ENCODE results near the gene INPP5K.

INPP5K gene

DNA sequence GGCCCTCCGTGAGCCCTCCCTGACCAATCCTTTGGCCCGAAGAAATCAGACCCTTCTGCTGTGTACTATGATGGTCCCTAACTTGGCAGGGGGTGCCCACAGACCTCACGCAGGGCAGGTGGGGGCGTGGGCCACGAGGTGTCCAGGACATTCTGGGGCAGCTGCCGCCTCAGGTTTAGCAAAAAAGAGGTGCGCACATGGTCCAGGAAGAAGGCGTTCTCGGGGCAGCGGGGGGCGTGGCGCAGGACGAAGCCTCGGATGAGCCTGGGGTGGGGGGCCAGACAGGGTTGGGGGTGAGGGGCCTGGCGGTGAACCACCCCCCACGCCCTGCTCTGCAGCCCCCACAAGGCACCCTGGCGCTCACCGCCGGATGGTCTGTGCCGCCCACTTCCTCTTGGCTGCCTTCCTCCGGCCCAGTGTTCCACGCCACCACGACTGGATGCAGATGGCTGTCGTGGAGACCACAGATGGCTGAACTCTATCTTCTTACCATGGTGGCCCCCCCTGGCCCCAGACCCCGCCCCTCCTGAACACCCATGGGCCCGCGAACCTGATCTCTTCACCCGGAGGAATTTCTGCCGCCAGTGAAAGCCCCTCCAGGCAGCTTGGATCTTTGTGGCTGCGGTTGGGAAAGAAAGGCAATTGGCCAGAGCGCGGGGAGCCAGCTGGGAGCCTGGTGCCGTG, 46.2 kb downstream of the INPP5K start:
- no peak for TF ChIP-seq MYC (IDR thresholded peaks at IDR 0.05; ENCODE audit: low read depth, low read length)

DNA sequence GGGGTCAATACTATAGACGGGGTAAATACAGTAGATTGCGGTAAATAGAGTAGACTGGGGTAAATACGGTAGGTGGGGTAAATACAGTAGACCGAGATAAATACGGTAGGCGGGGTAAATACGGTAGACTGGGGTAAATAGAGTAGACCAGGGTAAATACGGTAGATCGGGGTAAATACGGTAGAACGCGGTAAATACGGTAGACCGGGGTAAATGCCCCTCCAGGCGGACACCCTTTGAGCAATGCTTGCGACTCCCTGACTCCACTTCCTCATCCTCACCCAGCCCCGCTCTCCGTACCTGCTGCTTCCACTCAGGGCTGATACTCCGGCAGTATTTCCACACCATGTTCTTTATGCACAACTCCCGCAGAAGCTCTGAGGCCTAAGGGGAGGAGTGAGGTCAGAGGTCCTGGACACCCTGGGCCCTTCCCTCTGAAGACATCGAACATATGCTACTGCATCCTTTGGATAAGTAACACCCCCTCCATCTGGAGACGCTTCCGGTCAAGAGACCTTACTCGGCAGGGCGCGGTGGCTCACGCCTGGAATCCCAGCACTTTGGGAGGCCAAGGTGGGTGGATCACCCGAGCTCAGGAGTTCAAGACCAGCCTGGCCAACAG, 47.1 kb downstream of the INPP5K start:
- DNase-seq (ENCODE audit: low read depth) = peak; percentile 77
- no peak overlapping the region for H3K4me3 ChIP-seq (ENCODE audit: low read depth, low read length)
- TF ChIP-seq, protein P1, sequence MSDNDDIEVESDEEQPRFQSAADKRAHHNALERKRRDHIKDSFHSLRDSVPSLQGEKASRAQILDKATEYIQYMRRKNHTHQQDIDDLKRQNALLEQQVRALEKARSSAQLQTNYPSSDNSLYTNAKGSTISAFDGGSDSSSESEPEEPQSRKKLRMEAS (IDR thresholded peaks at IDR 0.05; ENCODE audit: low read depth, low read length) = no peak
- no peak for TF ChIP-seq POLR2A (IDR thresholded peaks at IDR 0.05; ENCODE audit: extremely low read depth, insufficient read length)
- no peak for TF ChIP-seq MYC (IDR thresholded peaks at IDR 0.05; ENCODE audit: low read depth, low read length)
- TF ChIP-seq, protein P2, sequence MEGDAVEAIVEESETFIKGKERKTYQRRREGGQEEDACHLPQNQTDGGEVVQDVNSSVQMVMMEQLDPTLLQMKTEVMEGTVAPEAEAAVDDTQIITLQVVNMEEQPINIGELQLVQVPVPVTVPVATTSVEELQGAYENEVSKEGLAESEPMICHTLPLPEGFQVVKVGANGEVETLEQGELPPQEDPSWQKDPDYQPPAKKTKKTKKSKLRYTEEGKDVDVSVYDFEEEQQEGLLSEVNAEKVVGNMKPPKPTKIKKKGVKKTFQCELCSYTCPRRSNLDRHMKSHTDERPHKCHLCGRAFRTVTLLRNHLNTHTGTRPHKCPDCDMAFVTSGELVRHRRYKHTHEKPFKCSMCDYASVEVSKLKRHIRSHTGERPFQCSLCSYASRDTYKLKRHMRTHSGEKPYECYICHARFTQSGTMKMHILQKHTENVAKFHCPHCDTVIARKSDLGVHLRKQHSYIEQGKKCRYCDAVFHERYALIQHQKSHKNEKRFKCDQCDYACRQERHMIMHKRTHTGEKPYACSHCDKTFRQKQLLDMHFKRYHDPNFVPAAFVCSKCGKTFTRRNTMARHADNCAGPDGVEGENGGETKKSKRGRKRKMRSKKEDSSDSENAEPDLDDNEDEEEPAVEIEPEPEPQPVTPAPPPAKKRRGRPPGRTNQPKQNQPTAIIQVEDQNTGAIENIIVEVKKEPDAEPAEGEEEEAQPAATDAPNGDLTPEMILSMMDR (IDR thresholded peaks at IDR 0.05; ENCODE audit: low read depth, low read length) = no peak

More for the DNA sequence above, 46.2 kb downstream of the INPP5K start:
- H3K4me3 ChIP-seq (ENCODE audit: low read depth, low read length) = no peak overlapping the region
- DNase-seq (ENCODE audit: low read depth) = peak; percentile 40

DNA sequence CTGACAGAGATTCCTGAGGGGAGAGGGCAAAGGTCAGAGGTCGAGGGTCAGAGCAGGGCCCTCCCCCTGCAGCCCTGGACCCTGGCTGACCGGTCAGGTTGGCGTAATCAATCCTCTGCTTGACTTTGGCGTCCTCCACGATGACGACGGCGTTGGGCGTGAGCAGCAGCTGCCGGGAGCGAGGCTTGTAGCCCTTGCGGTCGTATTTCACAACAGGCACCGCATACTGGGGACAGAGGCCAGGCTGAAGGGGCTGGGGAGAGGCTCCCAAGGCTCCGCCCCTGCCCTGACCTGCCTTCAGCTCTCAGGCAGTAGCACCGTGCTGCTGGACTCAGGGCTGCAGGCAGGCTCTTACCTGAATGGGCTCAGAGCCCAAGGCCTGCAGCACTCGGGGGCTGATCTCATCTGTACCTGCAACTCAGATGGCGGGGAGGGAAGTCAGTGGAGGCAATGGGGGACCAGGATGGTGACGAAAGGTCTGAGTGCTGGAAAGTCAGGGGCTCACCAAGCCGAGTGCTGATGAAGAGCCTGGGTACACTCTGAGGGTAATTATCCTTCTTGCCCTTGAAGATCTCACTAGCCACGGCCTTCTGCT, 48.4 kb downstream of the INPP5K start:
- DNase-seq (ENCODE audit: low read depth) = peak; percentile 83
- no peak overlapping the region for H3K4me3 ChIP-seq (ENCODE audit: low read depth, low read length)
- no peak for TF ChIP-seq POLR2A (IDR thresholded peaks at IDR 0.05; ENCODE audit: extremely low read depth, insufficient read length)
- TF ChIP-seq MYC (IDR thresholded peaks at IDR 0.05; ENCODE audit: low read depth, low read length) = no peak
- TF ChIP-seq, protein P2 (IDR thresholded peaks at IDR 0.05; ENCODE audit: low read depth, low read length) = no peak
- TF ChIP-seq, protein P1 (IDR thresholded peaks at IDR 0.05; ENCODE audit: low read depth, low read length) = no peak

DNA sequence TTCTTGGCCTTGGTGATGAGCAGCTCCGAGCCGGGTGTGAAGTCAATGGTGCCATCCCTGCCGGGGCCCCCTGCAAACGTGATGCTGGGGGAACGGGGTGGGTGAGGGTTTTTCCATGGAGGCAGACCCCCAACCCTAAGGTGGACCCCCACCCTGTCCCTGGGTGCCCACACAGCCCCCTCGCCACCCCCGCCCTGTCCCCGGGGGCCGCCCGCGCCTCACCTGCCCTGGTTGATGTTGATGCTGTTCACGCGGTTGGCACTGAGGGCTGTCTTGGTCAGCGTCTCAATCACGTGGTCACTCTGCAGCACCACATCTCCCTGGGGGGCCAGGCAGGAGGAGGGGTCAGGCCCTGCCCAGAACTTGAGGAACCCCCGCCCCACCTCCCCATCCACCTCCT, 49.2 kb downstream of the INPP5K start:
- no peak overlapping the region for H3K4me3 ChIP-seq (ENCODE audit: low read depth, low read length)
- TF ChIP-seq, protein P1 (IDR thresholded peaks at IDR 0.05; ENCODE audit: low read depth, low read length) = no peak
- TF ChIP-seq, protein P2 (IDR thresholded peaks at IDR 0.05; ENCODE audit: low read depth, low read length) = no peak
- no peak for TF ChIP-seq POLR2A (IDR thresholded peaks at IDR 0.05; ENCODE audit: extremely low read depth, insufficient read length)
- TF ChIP-seq MYC (IDR thresholded peaks at IDR 0.05; ENCODE audit: low read depth, low read length) = no peak
- DNase-seq (ENCODE audit: low read depth) = no peak

DNA sequence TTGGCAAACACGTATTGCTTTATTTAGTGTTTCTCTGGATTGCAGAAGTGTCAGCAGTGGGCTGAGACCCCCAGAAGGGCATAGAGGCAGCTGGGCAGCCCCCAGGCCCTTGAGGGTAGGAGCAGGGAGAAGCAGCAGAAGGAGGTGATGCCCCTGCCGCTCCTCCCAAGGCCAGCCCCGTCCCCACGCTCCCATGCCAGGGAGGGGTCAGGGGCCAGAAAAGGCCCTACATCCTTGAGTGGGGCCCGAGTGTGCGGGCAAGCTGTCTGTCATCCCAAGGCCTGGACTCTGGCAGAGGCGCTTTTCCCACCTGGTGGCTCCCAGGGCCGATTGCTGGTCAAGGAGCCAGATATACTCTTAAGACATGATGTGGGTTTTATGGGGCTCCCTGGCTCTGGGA, 52.2 kb downstream of the INPP5K start:
- DNase-seq (ENCODE audit: low read depth) = no peak
- no peak overlapping the region for H3K4me3 ChIP-seq (ENCODE audit: low read depth, low read length)
- no peak for TF ChIP-seq POLR2A (IDR thresholded peaks at IDR 0.05; ENCODE audit: extremely low read depth, insufficient read length)

DNA sequence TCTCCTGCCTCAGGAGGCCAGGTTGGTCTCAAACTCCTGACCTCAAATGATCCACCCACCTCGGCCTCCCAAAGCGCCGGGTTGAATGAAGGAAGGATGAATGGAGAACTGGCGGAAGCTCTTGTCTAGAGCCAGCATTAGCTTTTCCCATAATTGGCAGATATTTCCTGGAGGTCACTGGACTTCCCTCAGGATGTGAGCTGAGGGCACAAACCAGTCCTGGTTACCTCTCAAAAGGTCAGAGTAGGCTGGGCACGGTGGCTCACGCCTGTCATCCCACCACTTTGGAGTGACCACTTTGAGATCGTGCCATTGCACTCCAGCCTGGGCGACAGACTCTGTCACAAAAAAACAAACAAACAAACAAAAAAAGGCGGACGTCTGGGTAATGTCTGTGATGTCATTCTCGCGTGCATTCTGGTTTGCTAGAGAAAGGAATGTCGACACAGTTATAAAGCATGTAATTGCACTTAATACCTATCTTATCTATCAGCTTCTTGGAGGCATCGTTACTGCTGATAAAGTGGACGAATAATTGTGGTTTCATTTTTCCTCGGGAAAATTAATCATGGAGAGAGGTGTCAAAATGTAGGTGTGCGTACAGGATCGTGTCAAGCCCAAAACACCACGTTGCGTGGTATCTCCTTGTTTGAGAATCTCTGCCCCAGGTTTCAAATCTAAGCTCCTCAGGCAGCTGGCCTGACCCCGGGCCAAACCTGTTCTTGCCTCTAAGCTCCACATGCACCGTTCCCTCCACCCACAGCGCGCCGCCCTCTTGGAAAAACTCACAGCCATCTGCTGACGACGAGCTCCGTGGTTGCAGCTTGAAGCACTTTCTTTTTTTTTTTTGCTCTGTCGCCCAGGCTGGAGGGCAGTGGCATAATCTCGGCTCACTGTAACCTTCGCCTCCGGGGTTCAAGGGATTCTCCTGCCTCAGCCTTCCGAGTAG, 54.0 kb downstream of the INPP5K start:
- no peak overlapping the region for H3K4me3 ChIP-seq (ENCODE audit: low read depth, low read length)
- TF ChIP-seq POLR2A (IDR thresholded peaks at IDR 0.05; ENCODE audit: extremely low read depth, insufficient read length) = no peak
- DNase-seq (ENCODE audit: low read depth) = no peak

All from NB4 (cell line).